ENCODE measurements around the gene NODAL.

The NODAL gene

DNA sequence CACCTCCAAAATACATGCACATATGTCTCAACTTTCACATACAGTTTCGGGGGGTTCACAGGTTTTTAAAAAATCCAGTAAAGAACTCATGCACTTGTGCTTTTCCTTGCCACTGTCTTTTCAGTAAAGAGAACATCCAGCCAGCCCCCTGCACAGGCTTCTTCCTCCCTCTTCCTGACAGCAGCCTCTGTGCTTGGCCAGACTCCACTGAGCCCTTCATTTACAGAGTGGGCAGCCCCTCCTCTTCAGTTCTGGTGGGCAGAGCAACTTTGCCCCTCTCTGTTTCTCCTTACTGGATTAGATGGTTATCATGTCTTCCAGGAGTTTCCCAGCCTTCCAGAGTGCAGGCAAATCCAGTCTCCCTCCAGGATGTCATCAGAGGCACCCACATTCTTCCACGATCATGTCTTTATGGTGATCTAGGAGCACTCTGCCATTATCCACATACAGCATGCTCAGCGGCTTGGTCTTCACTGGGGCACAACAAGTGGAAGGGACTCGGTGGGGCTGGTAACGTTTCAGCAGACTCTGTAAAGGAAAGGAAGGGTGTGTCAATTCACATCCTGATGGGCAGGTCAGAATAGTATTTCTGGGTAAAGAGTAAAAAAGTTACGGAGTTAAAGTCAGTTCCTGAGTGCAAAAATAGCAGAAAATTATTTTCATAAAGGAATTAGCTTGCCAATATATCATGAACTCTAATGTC is 8.8 kb downstream of the NODAL start:
- no peak for TF ChIP-seq ZNF274 (IDR thresholded peaks at IDR 0.05; ENCODE audit: low read depth, low read length)
- no peak overlapping the region for H3K4me3 ChIP-seq (ENCODE audit: low read length)

DNA sequence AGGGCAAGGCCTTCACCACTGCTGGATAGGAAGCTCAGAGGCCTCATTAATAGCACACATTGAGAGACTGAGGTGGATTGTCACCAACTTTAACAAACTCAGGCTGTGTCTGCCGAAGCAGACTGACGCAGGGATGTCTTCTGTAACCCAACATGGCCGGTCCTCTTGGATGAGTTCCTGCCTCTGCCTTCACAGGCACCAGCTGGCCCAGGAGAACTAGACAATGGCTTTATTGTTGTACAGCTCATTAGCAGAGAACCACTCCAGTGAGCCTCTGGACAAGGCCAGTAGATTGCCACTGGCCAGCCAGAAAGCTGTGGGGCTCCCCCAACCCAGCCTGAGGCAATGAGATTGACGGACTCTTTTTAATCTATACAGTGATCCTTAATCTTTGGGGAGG is 9.4 kb downstream of the NODAL start:
- no peak overlapping the region for H3K4me3 ChIP-seq (ENCODE audit: low read length)
- no peak for TF ChIP-seq ZNF274 (IDR thresholded peaks at IDR 0.05; ENCODE audit: low read depth, low read length)

DNA sequence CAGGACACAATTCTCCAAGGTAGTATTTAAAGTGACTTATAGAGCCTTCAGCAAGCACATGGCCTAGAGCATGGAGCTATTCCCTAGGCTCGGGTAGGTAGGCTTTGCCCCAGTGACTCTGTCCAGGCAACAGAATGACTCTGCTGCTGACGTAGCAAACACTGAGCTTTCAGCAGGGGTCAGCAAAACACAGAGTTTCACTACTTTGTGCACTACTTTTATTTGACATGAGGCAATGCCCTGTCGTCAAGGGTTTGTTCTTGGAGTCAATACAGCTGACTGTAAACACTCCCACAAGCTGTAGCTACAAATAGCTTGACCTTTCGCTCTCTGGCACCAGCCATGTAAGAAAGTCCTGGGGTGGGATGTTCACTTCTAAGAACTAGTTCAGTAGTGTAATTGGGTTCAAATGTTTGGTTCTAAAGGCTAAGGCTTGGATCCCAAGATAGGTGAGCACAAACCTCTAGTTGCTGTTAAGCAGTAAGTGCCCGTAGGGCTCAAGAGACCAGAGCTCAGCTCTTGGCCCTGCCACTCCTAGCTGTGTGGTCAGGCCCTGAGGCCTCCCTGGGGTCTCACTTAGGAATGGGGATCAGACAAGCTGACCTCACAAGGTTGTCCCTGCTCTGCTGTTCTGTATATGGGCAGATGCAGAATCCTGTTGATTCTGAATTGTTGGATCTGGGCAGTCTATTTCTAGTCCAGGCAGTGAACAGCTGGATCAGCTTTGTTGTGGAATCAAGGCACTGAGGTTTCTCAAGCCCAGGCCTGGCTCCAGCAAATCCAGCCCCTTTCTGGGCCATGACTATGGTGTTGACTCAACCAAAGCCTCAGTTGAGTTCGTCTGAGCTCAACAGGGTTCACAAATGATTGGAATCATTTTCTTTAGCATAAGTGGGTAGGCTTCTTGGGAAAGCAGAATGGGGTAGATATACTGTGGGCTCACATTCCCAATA is 10.7 kb downstream of the NODAL start:
- no peak for TF ChIP-seq ZNF274 (IDR thresholded peaks at IDR 0.05; ENCODE audit: low read depth, low read length)

DNA sequence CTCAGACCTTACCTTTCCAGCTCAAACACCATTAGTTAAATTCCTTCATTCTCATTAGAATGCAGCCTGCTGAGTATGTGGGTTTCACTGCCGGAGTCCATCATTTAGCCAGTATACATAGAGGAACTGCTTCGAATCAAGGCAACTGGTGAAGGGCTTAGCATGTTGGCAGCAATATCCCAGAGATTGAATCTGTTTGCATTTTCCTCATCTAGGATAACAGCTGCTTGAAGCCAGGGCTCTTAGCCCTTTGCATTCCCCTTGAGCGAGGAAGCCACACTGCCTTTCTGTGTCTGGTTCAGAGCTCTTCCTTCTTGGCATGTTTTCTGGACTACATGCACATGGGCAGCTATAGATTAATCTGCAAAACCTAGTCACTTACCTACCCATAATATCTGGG is 14.7 kb downstream of the NODAL start:
- no peak for TF ChIP-seq ZNF274 (IDR thresholded peaks at IDR 0.05; ENCODE audit: low read depth, low read length)
- H3K4me3 ChIP-seq (ENCODE audit: low read length) = no peak overlapping the region

More for the DNA sequence above, 10.7 kb downstream of the NODAL start:
- no peak overlapping the region for H3K4me3 ChIP-seq (ENCODE audit: low read length)

DNA sequence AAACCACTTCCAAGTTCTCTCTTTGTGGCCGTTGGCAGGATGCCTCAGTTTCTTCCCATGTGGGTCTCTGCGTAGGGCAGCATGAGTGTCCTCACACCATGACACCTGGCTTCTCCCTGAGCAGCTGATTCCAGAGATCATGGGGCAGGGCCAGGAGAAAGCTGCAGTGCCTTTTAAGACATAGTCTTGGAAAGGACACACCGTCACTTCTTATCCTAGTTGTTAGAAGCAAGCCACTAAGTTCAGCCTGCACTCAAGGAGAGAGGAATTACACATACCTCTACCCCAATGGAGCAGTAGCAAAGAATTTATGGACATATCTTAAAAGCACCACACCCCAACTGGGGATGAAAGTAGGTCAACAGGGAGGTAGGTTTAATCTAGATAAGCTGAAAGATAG is 16.4 kb downstream of the NODAL start:
- TF ChIP-seq ZNF274 (IDR thresholded peaks at IDR 0.05; ENCODE audit: low read depth, low read length) = no peak

DNA sequence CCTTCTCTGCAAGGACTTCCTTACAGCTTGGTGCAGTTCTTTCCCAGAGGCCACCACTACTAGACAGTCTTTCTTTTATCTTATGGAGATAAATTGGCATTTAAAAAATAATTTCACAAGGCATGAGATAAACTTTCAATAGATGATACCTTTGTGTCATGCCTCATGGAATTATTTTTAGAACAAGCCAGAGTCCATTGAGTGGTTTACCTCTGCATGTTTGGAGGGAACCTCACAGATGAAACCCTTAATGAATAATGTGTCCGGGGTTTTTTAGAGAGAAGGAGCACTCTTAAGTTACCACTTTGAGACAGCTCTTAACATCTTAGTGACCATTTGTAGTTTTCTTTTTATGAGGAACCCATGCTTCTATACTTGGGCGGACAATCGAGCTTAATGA is 17.2 kb downstream of the NODAL start:
- no peak overlapping the region for H3K4me3 ChIP-seq (ENCODE audit: low read length)
- TF ChIP-seq ZNF274 (IDR thresholded peaks at IDR 0.05; ENCODE audit: low read depth, low read length) = no peak

More for the DNA sequence above, 16.4 kb downstream of the NODAL start:
- H3K4me3 ChIP-seq (ENCODE audit: low read length) = no peak overlapping the region

DNA sequence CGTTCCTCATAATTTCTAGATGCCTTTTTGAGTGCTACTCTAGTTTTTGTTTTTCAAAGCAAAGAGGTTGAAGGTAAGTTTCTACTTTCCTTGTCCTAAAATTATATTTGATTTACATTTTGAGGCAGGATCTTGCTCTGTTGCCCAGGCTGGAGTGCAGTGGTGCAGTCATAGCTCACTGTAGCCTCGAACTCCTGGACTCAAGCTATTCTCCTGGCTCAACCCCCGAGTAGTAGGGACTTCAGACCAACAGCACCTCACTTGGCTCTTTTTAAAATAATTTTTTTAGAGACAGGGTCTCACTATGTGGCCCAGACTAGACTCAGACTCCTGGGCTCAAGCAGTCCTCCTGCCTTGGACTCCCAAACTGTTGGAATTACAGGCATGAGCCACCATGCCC is 22.8 kb downstream of the NODAL start:
- no peak for TF ChIP-seq ZNF274 (IDR thresholded peaks at IDR 0.05; ENCODE audit: low read depth, low read length)
- H3K4me3 ChIP-seq (ENCODE audit: low read length) = no peak overlapping the region

DNA sequence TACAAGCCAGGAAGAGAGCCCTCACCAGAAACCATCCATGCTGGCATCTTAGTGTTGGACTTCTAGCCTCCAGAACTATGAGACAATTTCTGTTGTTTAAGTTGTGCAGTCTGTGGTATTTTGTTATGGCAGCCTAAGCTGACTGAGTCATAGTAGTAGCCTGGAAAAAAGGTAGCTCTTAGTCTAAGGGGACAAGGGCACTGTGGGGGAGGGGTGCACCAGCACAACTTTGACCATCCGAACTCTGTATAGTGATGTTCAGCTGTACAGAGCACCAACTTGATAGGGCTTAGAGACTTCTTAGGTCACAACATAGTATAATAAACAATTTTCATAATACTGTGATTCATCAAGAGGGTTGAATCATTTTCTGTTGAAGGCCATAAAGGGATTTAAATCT is 23.3 kb downstream of the NODAL start:
- TF ChIP-seq ZNF274 (IDR thresholded peaks at IDR 0.05; ENCODE audit: low read depth, low read length) = no peak
- no peak overlapping the region for H3K4me3 ChIP-seq (ENCODE audit: low read length)

DNA sequence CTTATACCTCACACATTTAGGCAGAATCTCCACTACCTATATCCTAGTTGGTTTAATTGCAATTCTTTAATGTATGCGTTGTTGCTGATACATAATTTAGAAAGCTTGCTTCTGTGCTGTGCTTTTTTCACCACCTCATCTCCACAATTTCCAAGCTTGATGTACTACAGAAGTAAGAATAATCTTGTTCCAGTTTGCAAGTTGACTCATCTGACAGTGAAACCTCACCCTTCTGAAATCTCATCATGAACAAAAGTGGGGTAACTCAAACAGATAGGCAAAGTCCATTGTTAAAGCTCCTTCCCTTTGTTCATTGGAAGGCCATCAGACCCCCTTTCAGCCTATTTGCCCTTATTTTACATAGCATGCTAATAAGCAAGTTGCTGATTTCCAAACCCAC is 23.9 kb downstream of the NODAL start:
- no peak for TF ChIP-seq ZNF274 (IDR thresholded peaks at IDR 0.05; ENCODE audit: low read depth, low read length)
- no peak overlapping the region for H3K4me3 ChIP-seq (ENCODE audit: low read length)

DNA sequence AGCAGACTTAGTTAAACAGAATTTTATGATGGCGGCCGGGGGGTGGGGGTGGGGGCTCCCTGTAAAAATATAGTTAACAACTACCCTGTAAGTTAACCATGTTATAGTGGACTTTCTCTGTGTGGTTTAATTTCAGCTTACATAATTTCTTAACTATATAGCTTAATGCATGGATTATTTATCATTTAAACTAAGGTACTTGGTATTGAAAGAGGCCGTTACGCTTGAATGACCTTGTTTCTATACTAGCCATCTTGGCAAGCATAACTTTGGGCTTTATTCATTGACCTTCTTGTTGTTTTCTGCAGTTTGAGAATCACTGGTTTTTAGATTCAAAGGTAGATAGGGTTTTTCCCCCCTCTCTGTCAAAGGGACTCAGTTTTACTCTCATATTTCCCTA is 29.1 kb downstream of the NODAL start:
- no peak for TF ChIP-seq ZNF274 (IDR thresholded peaks at IDR 0.05; ENCODE audit: low read depth, low read length)
- H3K4me3 ChIP-seq (ENCODE audit: low read length) = no peak overlapping the region

DNA sequence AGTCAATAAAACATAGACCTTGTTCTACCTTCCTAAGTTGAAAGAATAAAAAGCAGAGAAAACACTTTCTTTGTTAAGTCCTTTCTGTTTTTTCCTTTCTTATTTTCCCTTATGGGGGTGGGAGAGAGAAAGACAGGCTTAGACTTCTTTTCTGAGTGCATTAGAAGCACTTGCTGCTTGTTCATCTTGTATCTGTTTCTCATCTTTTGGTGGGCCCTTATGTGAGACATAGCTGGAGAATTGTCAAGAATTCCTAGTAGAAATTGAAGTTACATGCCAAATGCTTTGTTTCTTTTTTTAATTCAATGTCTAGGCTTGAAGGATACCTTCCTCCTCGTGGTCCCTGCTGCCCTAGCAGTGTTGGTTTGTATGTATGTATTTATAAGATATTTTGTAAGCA is 30.9 kb downstream of the NODAL start:
- no peak for TF ChIP-seq ZNF274 (IDR thresholded peaks at IDR 0.05; ENCODE audit: low read depth, low read length)
- H3K4me3 ChIP-seq (ENCODE audit: low read length) = no peak overlapping the region

DNA sequence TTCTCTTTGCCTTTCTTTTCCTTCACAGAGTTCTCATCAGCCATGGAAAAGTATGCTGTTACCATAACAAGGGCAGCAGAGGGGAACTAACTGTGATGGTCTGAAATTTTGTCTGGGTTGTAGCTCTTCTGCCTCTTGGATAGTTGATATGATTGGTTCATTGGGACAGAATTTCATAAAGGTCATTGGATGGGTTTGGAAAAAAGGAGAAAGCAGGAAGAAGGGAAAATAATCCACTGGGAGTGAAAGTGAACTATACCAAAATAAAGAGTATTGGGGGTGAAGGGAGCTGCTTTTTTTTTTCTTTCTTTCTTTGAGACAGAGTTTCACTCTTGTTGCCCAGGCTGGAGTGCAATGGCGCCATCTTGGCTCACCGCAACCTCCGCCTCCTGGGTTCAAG is 31.7 kb downstream of the NODAL start:
- TF ChIP-seq ZNF274 (IDR thresholded peaks at IDR 0.05; ENCODE audit: low read depth, low read length) = no peak

DNA sequence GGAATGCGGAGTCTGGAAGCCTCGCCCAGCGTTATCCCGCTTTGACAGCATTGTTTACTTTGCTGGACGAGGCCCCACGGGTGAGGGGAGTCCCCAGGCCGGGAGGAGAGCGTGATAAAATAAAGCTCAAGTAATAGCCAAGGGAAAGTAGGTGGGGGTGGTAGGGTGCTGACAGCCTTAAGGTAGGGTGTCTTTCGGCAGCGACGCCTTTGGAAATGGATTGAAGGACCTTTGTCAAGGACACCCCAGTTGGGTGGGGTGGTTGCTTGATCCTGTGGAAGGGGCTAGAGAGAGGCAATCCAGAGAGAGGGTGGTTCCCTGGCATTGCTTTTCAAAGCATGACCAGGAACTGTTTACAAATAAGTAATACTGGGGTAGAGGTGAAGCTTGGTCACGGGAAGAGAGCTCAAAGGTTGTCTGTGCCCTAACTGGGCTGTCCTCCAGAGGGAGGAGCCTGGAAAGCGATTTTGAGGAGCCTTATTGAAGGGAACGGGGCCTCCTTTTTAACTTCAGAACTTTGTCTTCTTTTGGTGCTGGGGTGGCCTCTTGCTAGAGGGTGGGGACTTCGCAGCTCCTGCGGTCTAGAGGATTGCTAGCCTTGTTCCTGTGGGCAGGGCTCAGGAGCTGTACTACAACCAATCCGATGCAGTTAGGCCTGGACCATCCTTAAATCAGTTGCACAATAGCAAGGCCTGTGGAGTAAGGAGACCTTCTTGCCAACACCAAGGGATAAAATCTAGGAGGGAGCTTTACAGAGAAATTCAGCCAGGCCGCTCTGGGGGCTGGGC is 36.2 kb downstream of the NODAL start:
- H3K4me3 ChIP-seq (ENCODE audit: low read length) = peak overlapping the region; percentile 79
- no peak for TF ChIP-seq ZNF274 (IDR thresholded peaks at IDR 0.05; ENCODE audit: low read depth, low read length)

More for the DNA sequence above, 31.7 kb downstream of the NODAL start:
- no peak overlapping the region for H3K4me3 ChIP-seq (ENCODE audit: low read length)

DNA sequence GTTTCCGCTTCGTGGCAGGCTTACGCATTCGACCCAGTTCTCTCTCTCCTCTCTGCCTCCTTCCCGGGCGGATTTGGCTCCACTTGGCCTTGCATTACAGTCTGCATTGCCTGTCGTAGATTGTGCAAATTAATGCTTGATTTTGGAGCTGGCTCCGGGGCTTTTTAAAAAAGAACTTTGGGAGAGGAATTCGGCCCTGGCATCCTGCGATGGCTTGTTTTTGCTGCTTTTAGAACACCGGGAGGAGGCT is 36.8 kb downstream of the NODAL start:
- peak overlapping the region; percentile 79 for H3K4me3 ChIP-seq (ENCODE audit: low read length)
- no peak for TF ChIP-seq ZNF274 (IDR thresholded peaks at IDR 0.05; ENCODE audit: low read depth, low read length)
